ENCODE data around the gene ALG8.
"Not testable (repeated sequence)": the region's sequence is repeated elsewhere in the genome, so short reads cannot be mapped to it uniquely, and the experiment has no call there.

ALG8 gene

GRCh38 chr11:78100261-78100660 lies 39.2 kb downstream of the ALG8 start:
- no peak for TF ChIP-seq CTCF (IDR thresholded peaks at IDR 0.05; ENCODE audit: low read depth, low read length)
- no peak for DNase-seq (ENCODE audit: extremely low read depth, low read depth)

GRCh38 chr11:78099666-78100065 lies 39.8 kb downstream of the ALG8 start:
- no peak for DNase-seq (ENCODE audit: extremely low read depth, low read depth)
- TF ChIP-seq CTCF (IDR thresholded peaks at IDR 0.05; ENCODE audit: low read depth, low read length) = no peak

- no peak for DNase-seq (ENCODE audit: extremely low read depth, low read depth)
- TF ChIP-seq CTCF (IDR thresholded peaks at IDR 0.05; ENCODE audit: low read depth, low read length) = no peak
Observed at GRCh38 chr11:78097666-78098385, 41.6 kb downstream of the ALG8 start.

GRCh38 chr11:78094250-78094649 lies 45.2 kb downstream of the ALG8 start:
- DNase-seq (ENCODE audit: extremely low read depth, low read depth) = no peak
- no peak for TF ChIP-seq CTCF (IDR thresholded peaks at IDR 0.05; ENCODE audit: low read depth, low read length)

GRCh38 chr11:78086521-78087074 lies 52.8 kb downstream of the ALG8 start:
- not testable (repeated sequence) for DNase-seq (ENCODE audit: extremely low read depth, low read depth)

GRCh38 chr11:78085972-78086371 lies 53.5 kb downstream of the ALG8 start:
- TF ChIP-seq CTCF (IDR thresholded peaks at IDR 0.05; ENCODE audit: low read depth, low read length) = no peak
- DNase-seq (ENCODE audit: extremely low read depth, low read depth) = no peak

GRCh38 chr11:78084506-78084905 lies 54.9 kb downstream of the ALG8 start:
- not testable (repeated sequence) for DNase-seq (ENCODE audit: extremely low read depth, low read depth)

- no peak for TF ChIP-seq CTCF (IDR thresholded peaks at IDR 0.05; ENCODE audit: low read depth, low read length)
- no peak for DNase-seq (ENCODE audit: extremely low read depth, low read depth)
Observed at GRCh38 chr11:78083021-78083420, 56.4 kb downstream of the ALG8 start.
